OCI-LY7 (cell line): ENCODE measurements around the gene ARAP1. TPM values are rescaled to one million over a fixed set of nuclear protein-coding genes. Genes with fewer than 3 reads are reported as not detected.

Source experiments
- BruUV-seq: library from RNA; stranded (reverse); fragments of 400-500 nt; replicated peaks from 2 replicates; lab custom pipeline; 2021; lab: Mats Ljungman, UMichigan
- CTCF ChIA-PET: fragments of 300-600 bp; sonication (Branson Sonifier 250); formaldehyde crosslinking; loops from one replicate; lab custom pipeline; 2022; ENCODE audit warnings: antibody characterized with exemption; ENCODE audit not compliant: unreplicated experiment; lab: Charles Lee
- POLR2A ChIA-PET: fragments of 300-600 bp; sonication (Branson Sonifier 250); formaldehyde crosslinking; loops from one replicate; lab custom pipeline; 2022; ENCODE audit warnings: antibody characterized with exemption; lab: Charles Lee
- DNase-seq: peaks from one replicate; pipeline ENCODE4 v3.0.0-alpha.2; 2015; ENCODE audit warnings: low spot score
- H2AFZ ChIP-seq: fragments of 200-600 bp; sonication (generic), shearing (Covaris generic); 2 replicates; pipeline ENCODE4 v1.6.1; 2014; ENCODE audit warnings: mild to moderate bottlenecking, antibody characterized with exemption, low read length, moderate library complexity
- H3K27ac ChIP-seq: fragments of 200-600 bp; sonication (generic); 2 replicates; pipeline ENCODE4 v1.5.1; 2014; ENCODE audit warnings: mixed run types, low read depth, mild to moderate bottlenecking, moderate library complexity, low read length, inconsistent platforms; ENCODE audit not compliant: poor library complexity, severe bottlenecking
- H3K36me3 ChIP-seq: fragments of 200-600 bp; sonication (generic); 2 replicates; pipeline ENCODE4 v1.6.1; 2014; ENCODE audit warnings: mild to moderate bottlenecking, antibody characterized with exemption, low read length, moderate library complexity, mixed read lengths; ENCODE audit not compliant: insufficient read depth
- H3K4me1 ChIP-seq: fragments of 200-600 bp; sonication (generic); 2 replicates; pipeline ENCODE4 v1.5.1; 2014; ENCODE audit warnings: mild to moderate bottlenecking, low read length; ENCODE audit not compliant: insufficient read depth, poor library complexity, severe bottlenecking
- H3K4me2 ChIP-seq: fragments of 200-600 bp; sonication (generic); 2 replicates; pipeline ENCODE4 v1.6.1; 2014; ENCODE audit warnings: mild to moderate bottlenecking, low read length
- H3K4me3 ChIP-seq: fragments of 200-600 bp; sonication (generic); 2 replicates; pipeline ENCODE4 v1.5.1; 2014; ENCODE audit warnings: mild to moderate bottlenecking, low read depth, low read length; ENCODE audit not compliant: poor library complexity, severe bottlenecking
- H3K79me2 ChIP-seq: fragments of 200-600 bp; sonication (generic); 2 replicates; pipeline ENCODE4 v1.6.1; 2016; ENCODE audit warnings: low read depth, mild to moderate bottlenecking, low read length, moderate library complexity, mixed read lengths; ENCODE audit not compliant: insufficient read depth
- H3K9me2 ChIP-seq: fragments of 200-600 bp; sonication (generic); 2 replicates; pipeline ENCODE4 v1.6.1; 2016; ENCODE audit warnings: mild to moderate bottlenecking, low read length, mixed read lengths; ENCODE audit not compliant: insufficient read depth
- H3K9me3 ChIP-seq: fragments of 200-600 bp; sonication (generic); 2 replicates; pipeline ENCODE4 v1.6.1; 2014; ENCODE audit warnings: mild to moderate bottlenecking, mixed run types, low read length, mixed read lengths
- H4K20me1 ChIP-seq: fragments of 200-600 bp; sonication (generic); 2 replicates; pipeline ENCODE4 v1.6.1; 2014; ENCODE audit warnings: mild to moderate bottlenecking, antibody characterized with exemption, low read length, moderate library complexity, mixed read lengths; ENCODE audit not compliant: insufficient read depth
- EZH2phosphoT487 ChIP-seq: fragments of 200-600 bp; sonication (generic); IDR thresholded peaks from 2 replicates; pipeline ENCODE4 v1.6.1; 2018; ENCODE audit warnings: low read depth, borderline replicate concordance, mild to moderate bottlenecking, mixed run types, antibody characterized with exemption, low read length, moderate library complexity, mixed read lengths
- intact Hi-C: fragments of 100-400 bp; cut with micrococcal nuclease; formaldehyde crosslinking; loops from one replicate; pipeline ENCODE4 v1.10.0; 2022; ENCODE audit not compliant: unreplicated experiment
- total RNA-seq, 2 experiments: library from RNA; depleted of rRNA in 1 of 2; stranded (reverse); fragments of >200 nt in 1 of 2; shearing (Covaris generic) in 1 of 2; gene quantifications; 2 replicates each; pipeline ENCODE4 v1.2.3, GENCODE V29; 2014 to 2022
- TF ChIP-seq, protein P1 (sequence below): fragments of 200-600 bp; sonication (generic); conservative IDR thresholded peaks from 2 replicates; pipeline ENCODE4 v1.5.1; 2014; ENCODE audit warnings: mild to moderate bottlenecking, antibody characterized with exemption, low read length, moderate library complexity, mixed read lengths

The ARAP1 gene
- total RNA-seq, 2 experiments from 2014 or later = 65.6 to 106 TPM

DNA sequence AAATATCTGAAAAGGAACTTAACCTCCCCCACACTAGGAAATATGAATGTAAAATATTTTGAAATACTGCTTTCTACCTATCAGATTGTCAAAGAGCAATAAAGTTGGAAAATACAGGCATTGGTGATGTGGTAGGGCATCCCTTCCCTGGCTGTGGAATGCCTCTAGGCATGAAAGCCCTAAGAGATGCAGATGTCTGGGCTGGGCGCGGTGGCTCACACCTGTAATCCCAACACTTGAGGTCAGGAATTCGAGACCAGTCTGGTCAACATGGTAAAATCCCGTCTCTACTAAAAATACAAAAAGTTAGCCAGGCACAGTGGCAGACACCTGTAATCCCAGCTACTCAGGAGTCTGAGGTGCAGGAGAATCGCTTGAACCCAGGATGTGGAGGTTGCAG is 22.0 kb downstream of the ARAP1 start:
- H3K9me3 ChIP-seq = no peaks in the 10 kb centered on the region
- H3K27ac ChIP-seq = no peak overlapping the region
- CTCF ChIA-PET = no interaction called here
- H3K4me1 ChIP-seq = peaks cover 6% of the 10 kb centered on the region
- intact Hi-C loops = no loop called here
- H4K20me1 ChIP-seq = no peaks in the 10 kb centered on the region
- peaks cover 40% of the 10 kb centered on the region for H3K36me3 ChIP-seq
- BruUV-seq = no TSS peak
- 0 out of 2 replicates have a peak, but pooled peaks cover 6% of the 10 kb centered on the region for H3K79me2 ChIP-seq
- H3K4me3 ChIP-seq = no peak overlapping the region
- POLR2A ChIA-PET = interaction anchor here (0.7 to 3.5 kb wide), 4 partner anchors 10 to 610 kb away, joined by 3 to 13 read pairs (median 3); partner anchors contain the start of gene STARD10
- TF ChIP-seq EZH2phosphoT487 = no peak
- TF ChIP-seq, protein P1, sequence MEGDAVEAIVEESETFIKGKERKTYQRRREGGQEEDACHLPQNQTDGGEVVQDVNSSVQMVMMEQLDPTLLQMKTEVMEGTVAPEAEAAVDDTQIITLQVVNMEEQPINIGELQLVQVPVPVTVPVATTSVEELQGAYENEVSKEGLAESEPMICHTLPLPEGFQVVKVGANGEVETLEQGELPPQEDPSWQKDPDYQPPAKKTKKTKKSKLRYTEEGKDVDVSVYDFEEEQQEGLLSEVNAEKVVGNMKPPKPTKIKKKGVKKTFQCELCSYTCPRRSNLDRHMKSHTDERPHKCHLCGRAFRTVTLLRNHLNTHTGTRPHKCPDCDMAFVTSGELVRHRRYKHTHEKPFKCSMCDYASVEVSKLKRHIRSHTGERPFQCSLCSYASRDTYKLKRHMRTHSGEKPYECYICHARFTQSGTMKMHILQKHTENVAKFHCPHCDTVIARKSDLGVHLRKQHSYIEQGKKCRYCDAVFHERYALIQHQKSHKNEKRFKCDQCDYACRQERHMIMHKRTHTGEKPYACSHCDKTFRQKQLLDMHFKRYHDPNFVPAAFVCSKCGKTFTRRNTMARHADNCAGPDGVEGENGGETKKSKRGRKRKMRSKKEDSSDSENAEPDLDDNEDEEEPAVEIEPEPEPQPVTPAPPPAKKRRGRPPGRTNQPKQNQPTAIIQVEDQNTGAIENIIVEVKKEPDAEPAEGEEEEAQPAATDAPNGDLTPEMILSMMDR = no peak
- no peak overlapping the region for H3K4me2 ChIP-seq
- no peaks in the 10 kb centered on the region for H3K9me2 ChIP-seq
- H2AFZ ChIP-seq = no peak overlapping the region
- DNase-seq = no peak

DNA sequence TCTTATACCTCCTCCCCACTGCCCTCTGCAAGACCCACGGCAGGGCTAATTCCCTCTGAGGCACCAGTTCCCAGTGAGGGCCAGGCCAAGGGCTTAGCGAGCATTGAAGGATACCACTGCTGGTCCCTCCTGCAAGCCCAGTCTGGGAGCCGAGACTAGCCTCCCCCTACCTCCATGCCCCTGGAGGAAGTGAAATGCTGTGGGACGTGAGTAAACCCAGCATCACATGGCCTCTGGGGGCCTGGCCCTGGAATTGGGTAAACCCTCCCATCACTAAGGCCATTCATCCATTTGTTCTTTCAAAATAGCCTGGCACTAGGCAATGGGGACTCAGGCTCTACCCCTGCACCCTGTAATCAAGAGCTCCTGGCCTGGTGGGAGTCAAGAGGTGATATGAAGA is 24.7 kb downstream of the ARAP1 start:
- Histone ChIP-seq H3K9me3 (no peaks in the 10 kb centered on the region), H4K20me1 (no peaks in the 10 kb centered on the region), H3K4me2 (no peak overlapping the region), H3K9me2 (no peaks in the 10 kb centered on the region), H3K4me3 (no peak overlapping the region), H3K27ac (no peak overlapping the region), H3K36me3 (peaks cover 56% of the 10 kb centered on the region), H3K79me2 (peaks cover 3% of the 10 kb centered on the region; the same call in 1 of the 2 replicates), H2AFZ (no peak overlapping the region), H3K4me1 (peaks cover 18% of the 10 kb centered on the region)
- ChIA-PET CTCF (interaction anchor here (1.2 kb wide), 1 partner anchor 66 kb away, joined by 3 read pairs; no protein-coding TSS in a partner anchor), POLR2A (interaction anchor here (0.8 kb wide), 1 partner anchor 65 kb away, joined by 3 read pairs; no protein-coding TSS in a partner anchor)
- no peak for DNase-seq
- no TSS peak for BruUV-seq
- TF ChIP-seq, protein P1 = no peak
- no peak for TF ChIP-seq EZH2phosphoT487
- intact Hi-C loops = no loop called here
